Testis (tissue), 2 donors: ENCODE data around the gene EIF4G3.

ENCODE experiments used
- CTCF ChIP-seq, 3 experiments: fragments of 450-650 bp in 2 of 3; fragments of 200-600 bp in 1 of 3; sonication (generic) in 1 of 3; IDR thresholded peaks; one replicate each; pipeline ENCODE4 v1.5.1; 2016 to 2019; ENCODE audit warnings: antibody characterized with exemption in 3 of 3, mild to moderate bottlenecking in 2 of 3, moderate library complexity in 1 of 3
- POLR2A ChIP-seq: fragments of 450-650 bp; IDR thresholded peaks from one replicate; pipeline ENCODE4 v1.6.1; 2017; ENCODE audit warnings: antibody characterized with exemption, mild to moderate bottlenecking, moderate library complexity

GRCh38 chr1:21001042-21001441 is 175.7 kb downstream of the EIF4G3 start:
- no peak for TF ChIP-seq CTCF (IDR thresholded peaks at IDR 0.05)
- no peak for TF ChIP-seq POLR2A
